K562 (cell line): ENCODE results near the gene CNN3.

Experiments used
- CTCF ChIP-seq, 3 experiments: IDR thresholded peaks in 2 of 3; conservative IDR thresholded peaks in 1 of 3; 2 replicates each; pipeline ENCODE4 v1.5.1; 2011 to 2012; ENCODE audit warnings: low read length in 3 of 3, mild to moderate bottlenecking in 3 of 3, control low read depth in 2 of 3, improper control_type of control experiment in 1 of 3, inconsistent platforms in 1 of 3, low read depth in 1 of 3, mixed read lengths in 1 of 3, moderate library complexity in 1 of 3; ENCODE audit not compliant: insufficient read depth in 2 of 3
- CXXC5 ChIP-seq: fragments of 250-450 bp; sonication (Bioruptor Pico); IDR thresholded peaks from 2 replicates; pipeline ENCODE4 v1.8.0; 2022; ENCODE audit warnings: inconsistent platforms, mild to moderate bottlenecking, moderate library complexity
- FOXK2 ChIP-seq, 2 experiments: fragments of 450-650 bp; IDR thresholded peaks in 1 of 2; conservative IDR thresholded peaks in 1 of 2; 2 replicates each; pipeline ENCODE4 v1.6.1; 2016; ENCODE audit warnings: low read depth in 2 of 2, mild to moderate bottlenecking in 1 of 2
- HMG20A ChIP-seq: fragments of 450-650 bp; formaldehyde crosslinking; conservative IDR thresholded peaks from 2 replicates; pipeline ENCODE4 v1.4.0; 2020; ENCODE audit warnings: mild to moderate bottlenecking, mixed read lengths
- JUNB ChIP-seq: fragments of 450-650 bp; formaldehyde crosslinking; conservative IDR thresholded peaks from 2 replicates; pipeline ENCODE4 v1.4.0; 2020; ENCODE audit warnings: mild to moderate bottlenecking
- NFIX ChIP-seq: fragments of 250-450 bp; sonication (Bioruptor Pico); IDR thresholded peaks from 2 replicates; pipeline ENCODE4 v1.4.0; 2020; ENCODE audit warnings: low read depth, mild to moderate bottlenecking, moderate library complexity
- PHF21A ChIP-seq: fragments of 450-650 bp; IDR thresholded peaks from 2 replicates; pipeline ENCODE4 v1.6.1; 2017; ENCODE audit warnings: low read depth, borderline replicate concordance
- RAD21 ChIP-seq, 2 experiments: fragments of 250-450 bp in 1 of 2; fragments of 450-650 bp in 1 of 2; sonication (Bioruptor Pico) in 1 of 2; formaldehyde crosslinking in 1 of 2; IDR thresholded peaks in 1 of 2; conservative IDR thresholded peaks in 1 of 2; 2 replicates each; pipeline versions ENCODE4 v1.4.0 to v1.8.0; 2020 to 2022; ENCODE audit warnings: mild to moderate bottlenecking in 2 of 2, moderate library complexity in 1 of 2
- TAF1 ChIP-seq: IDR thresholded peaks from 2 replicates; pipeline ENCODE4 v1.6.1; 2011; ENCODE audit warnings: mild to moderate bottlenecking, low read length, moderate library complexity; ENCODE audit not compliant: insufficient read depth, control insufficient read depth, severe bottlenecking; ENCODE audit errors: extremely low read depth
- ZC3H11A ChIP-seq: IDR thresholded peaks from 2 replicates; pipeline ENCODE4 v1.6.1; 2012; ENCODE audit warnings: low read depth, low read length, improper control_type of control experiment
- ZFP1 ChIP-seq: fragments of 450-650 bp; formaldehyde crosslinking; IDR thresholded peaks from 2 replicates; pipeline ENCODE4 v1.4.0; 2020; ENCODE audit warnings: mild to moderate bottlenecking, mixed read lengths
- ZNF354B ChIP-seq: fragments of 250-450 bp; sonication (Bioruptor Pico); IDR thresholded peaks from 2 replicates; pipeline ENCODE4 v1.4.0; 2020

DNA sequence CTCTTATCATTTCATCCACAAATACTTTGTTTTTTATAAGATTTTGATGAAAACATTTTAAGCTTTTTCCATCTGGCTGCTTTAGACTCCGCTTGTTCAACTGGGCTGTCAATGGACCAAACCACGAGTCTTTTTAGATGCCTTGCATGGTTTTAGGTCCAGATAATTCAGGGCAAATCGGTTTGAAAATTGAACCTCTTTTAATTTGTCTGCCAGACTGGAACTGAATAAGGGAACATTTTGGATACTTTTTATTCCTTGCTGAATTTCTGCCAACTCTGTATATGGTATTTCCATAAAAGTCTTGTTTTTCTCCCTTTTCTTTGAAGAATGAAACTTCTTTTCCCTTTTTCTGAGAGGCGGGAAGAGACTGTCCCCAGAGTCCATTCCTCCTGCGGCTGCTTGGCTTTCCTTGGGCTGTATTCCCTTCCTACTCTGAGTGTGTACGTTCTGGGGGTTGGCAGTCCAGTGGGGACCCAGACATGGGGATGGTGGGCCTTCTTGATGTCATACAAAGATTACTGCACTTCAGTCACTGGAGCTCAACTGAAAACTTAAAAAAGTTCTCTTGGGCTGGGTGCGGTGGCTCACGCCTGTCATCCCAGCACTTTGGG lies 46.5 kb upstream of the CNN3 start:
- TF ChIP-seq CTCF (IDR thresholded peaks at IDR 0.05 in 2 of 3, conservative IDR thresholded peaks at IDR 0.05 in 1 of 3; ENCODE audit: insufficient read depth in 2 of 3, low read depth in 1 of 3, low read length in 3 of 3): no peak
- TF ChIP-seq HMG20A (CRISPR knock-in tag): no peak
- no peak for TF ChIP-seq JUNB (CRISPR knock-in tag)
- no peak for TF ChIP-seq NFIX (CRISPR knock-in tag)
- no peak for TF ChIP-seq RAD21 (CRISPR knock-in tag; conservative IDR thresholded peaks at IDR 0.05 in 1 of 2, IDR thresholded peaks at IDR 0.05 in 1 of 2)
- TF ChIP-seq ZNF354B (CRISPR knock-in tag): no peak
- TF ChIP-seq TAF1: no peak
- TF ChIP-seq FOXK2 (conservative IDR thresholded peaks at IDR 0.05 in 1 of 2, IDR thresholded peaks at IDR 0.05 in 1 of 2; ENCODE audit: low read depth in 2 of 2): no peak
- no peak for TF ChIP-seq CXXC5 (CRISPR knock-in tag)
- no peak for TF ChIP-seq ZFP1 (CRISPR knock-in tag)
- no peak for TF ChIP-seq ZC3H11A
- TF ChIP-seq PHF21A: no peak
